Brain microvascular endothelial cell (primary cell): ENCODE measurements around the gene ZNF385B.

ENCODE experiments used
- DNase-seq: peaks from one replicate; pipeline ENCODE4 v3.0.0-alpha.2; 2020
- H3K27ac ChIP-seq: fragments of 250-450 bp; sonication (Bioruptor Pico); 2 replicates; pipeline ENCODE4 v1.5.1; 2020; ENCODE audit warnings: mild to moderate bottlenecking, moderate library complexity
- H3K27me3 ChIP-seq: fragments of 250-450 bp; sonication (Bioruptor Pico); replicated peaks from 2 replicates; pipeline ENCODE4 v1.5.1; 2020; ENCODE audit warnings: mild to moderate bottlenecking
- H3K36me3 ChIP-seq: fragments of 250-450 bp; sonication (Bioruptor Pico); replicated peaks from 2 replicates; pipeline ENCODE4 v1.5.1; 2020; ENCODE audit warnings: mild to moderate bottlenecking
- H3K4me3 ChIP-seq: 2 replicates; pipeline ENCODE4 v1.5.1; 2011; ENCODE audit warnings: low read depth, mild to moderate bottlenecking, control low read depth, low read length, moderate library complexity
- CTCF ChIP-seq: IDR thresholded peaks from 2 replicates; pipeline ENCODE4 v1.5.1; 2011; ENCODE audit warnings: low read depth, mild to moderate bottlenecking, moderate library complexity, low read length, control low read depth, inconsistent platforms; ENCODE audit errors: missing control alignments
- in situ Hi-C: cut with HindIII; loops from 2 replicates; pipeline ENCODE4 v1.10.0; 2017; ENCODE audit warnings: low sequenced_read_pairs, low pct_ligation_motif_present

Gene ZNF385B

GRCh38 chr2:179580378-179581146, 280.9 kb downstream of the ZNF385B start:
- no peak overlapping the region for H3K4me3 ChIP-seq
- in situ Hi-C loops: no loop called here
- TF ChIP-seq CTCF: no peak
- no peak for DNase-seq
- no peak overlapping the region for H3K27ac ChIP-seq
- no peaks in the 10 kb centered on the region for H3K27me3 ChIP-seq
- no peaks in the 10 kb centered on the region for H3K36me3 ChIP-seq

DNA sequence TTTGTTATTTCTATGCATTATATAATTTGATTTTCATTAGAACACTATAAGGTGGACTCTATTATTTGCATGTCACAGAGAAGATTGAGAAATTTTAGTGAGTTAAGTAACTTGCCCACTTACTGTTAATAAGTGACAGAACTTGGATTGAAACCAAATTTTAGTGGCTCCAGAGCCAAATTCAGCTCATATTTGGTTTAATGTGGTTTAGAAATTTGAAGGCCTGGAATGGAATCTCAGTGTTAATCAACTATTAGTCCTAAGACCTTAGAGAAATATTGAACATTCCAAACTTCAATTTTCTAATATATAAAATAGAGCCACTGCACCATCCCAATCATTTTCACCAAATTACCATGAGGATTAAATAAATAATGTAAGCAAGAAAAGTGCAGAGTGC, 281.6 kb downstream of the ZNF385B start:
- in situ Hi-C loops: no loop called here
- no peaks in the 10 kb centered on the region for H3K27me3 ChIP-seq
- H3K36me3 ChIP-seq: no peaks in the 10 kb centered on the region
- no peak overlapping the region for H3K4me3 ChIP-seq
- no peak overlapping the region for H3K27ac ChIP-seq
- TF ChIP-seq CTCF: no peak
- DNase-seq: no peak

- H3K36me3 ChIP-seq: no peaks in the 10 kb centered on the region
- DNase-seq: no peak
- no peak overlapping the region for H3K4me3 ChIP-seq
- in situ Hi-C loops: no loop called here
- H3K27ac ChIP-seq: no peak overlapping the region
- H3K27me3 ChIP-seq: no peaks in the 10 kb centered on the region
- no peak for TF ChIP-seq CTCF
These were observed 283.1 kb downstream of the ZNF385B start for GRCh38 chr2:179578171-179578916.

DNA sequence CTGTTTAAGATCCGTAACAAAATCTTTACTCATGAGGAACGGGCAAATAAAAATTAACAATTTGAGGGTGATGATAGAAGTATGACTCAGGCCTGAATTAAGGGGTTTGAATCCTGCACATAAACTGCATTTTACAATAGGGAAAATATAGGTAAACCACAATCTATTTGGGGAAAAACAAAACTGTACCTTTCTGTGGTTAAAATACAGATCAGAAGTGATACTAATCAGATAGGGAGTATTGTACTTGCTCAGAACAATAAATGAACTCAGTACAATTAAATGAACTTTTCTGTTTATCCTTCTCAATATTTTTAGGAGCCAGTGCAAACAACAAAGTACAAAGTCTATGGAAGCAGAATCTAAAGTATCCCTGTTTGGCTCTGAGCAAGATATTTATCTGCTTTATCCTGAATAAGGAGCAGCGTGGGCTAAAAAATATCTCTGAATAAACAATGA, 287.3 kb downstream of the ZNF385B start:
- in situ Hi-C loops: no loop called here
- Histone ChIP-seq H3K36me3 (no peaks in the 10 kb centered on the region), H3K27ac (no peak overlapping the region), H3K27me3 (no peaks in the 10 kb centered on the region), H3K4me3 (no peak overlapping the region)
- TF ChIP-seq CTCF: no peak
- DNase-seq: no peak

DNA sequence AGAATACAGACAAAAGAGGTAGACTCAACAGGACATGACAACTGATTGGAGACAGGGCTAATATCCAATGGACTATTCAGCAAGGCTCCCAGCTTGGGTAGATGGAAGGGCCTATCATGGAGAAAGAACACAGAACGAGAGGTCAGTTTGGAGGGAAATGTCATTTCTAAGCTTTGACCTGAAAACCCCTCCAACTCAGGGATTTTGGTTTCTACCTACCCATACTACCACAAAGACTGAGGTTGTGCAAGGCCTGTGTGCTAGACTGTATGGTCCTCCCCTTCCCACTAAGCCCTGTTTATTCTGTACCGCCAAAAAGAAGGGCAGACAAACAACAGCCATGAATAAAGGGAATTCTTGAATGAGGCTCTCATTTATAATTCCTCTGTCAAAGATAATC, 288.9 kb downstream of the ZNF385B start:
- no peak for TF ChIP-seq CTCF
- no peak overlapping the region for H3K4me3 ChIP-seq
- no peaks in the 10 kb centered on the region for H3K27me3 ChIP-seq
- no peak overlapping the region for H3K27ac ChIP-seq
- in situ Hi-C loops: no loop called here
- H3K36me3 ChIP-seq: no peaks in the 10 kb centered on the region
- no peak for DNase-seq
